Subcutaneous adipose tissue (tissue), 4 donors: ENCODE results near the gene EPHA2. TPM values are rescaled to one million over a fixed set of nuclear protein-coding genes. Genes with fewer than 3 reads are reported as not detected.

Source experiments
- CTCF ChIP-seq: fragments of 450-650 bp; IDR thresholded peaks from one replicate; pipeline ENCODE4 v1.5.1; 2016; ENCODE audit warnings: low read depth, mild to moderate bottlenecking, control low read depth, antibody characterized with exemption, moderate library complexity
- total RNA-seq, 4 donors: library from RNA; depleted of rRNA; stranded (reverse); fragments of >200 nt; gene quantifications; one replicate each; pipeline ENCODE4 v1.1.0, GENCODE V29; 2016

Gene EPHA2
- total RNA-seq, 4 donors from 2014 or later, result 3.6 to 20.3 (median 7.3) TPM

- TF ChIP-seq CTCF, result no peak
These were observed 28.1 kb downstream of the EPHA2 start for GRCh38 chr1:16127676-16128337.

- TF ChIP-seq CTCF, result no peak
These were observed 28.9 kb downstream of the EPHA2 start for GRCh38 chr1:16126743-16127515.

GRCh38 chr1:16126160-16126559 lies 29.7 kb downstream of the EPHA2 start:
- TF ChIP-seq CTCF, result no peak

GRCh38 chr1:16125483-16125882 lies 30.4 kb downstream of the EPHA2 start:
- no peak for TF ChIP-seq CTCF

GRCh38 chr1:16125088-16125470 lies 30.8 kb downstream of the EPHA2 start:
- TF ChIP-seq CTCF, result no peak

- no peak for TF ChIP-seq CTCF
These were observed 31.3 kb downstream of the EPHA2 start for GRCh38 chr1:16124377-16125087.

GRCh38 chr1:16122916-16123315 lies 33.0 kb downstream of the EPHA2 start:
- no peak for TF ChIP-seq CTCF
